Measurements from ENCODE around the gene ACSBG1.

DNA sequence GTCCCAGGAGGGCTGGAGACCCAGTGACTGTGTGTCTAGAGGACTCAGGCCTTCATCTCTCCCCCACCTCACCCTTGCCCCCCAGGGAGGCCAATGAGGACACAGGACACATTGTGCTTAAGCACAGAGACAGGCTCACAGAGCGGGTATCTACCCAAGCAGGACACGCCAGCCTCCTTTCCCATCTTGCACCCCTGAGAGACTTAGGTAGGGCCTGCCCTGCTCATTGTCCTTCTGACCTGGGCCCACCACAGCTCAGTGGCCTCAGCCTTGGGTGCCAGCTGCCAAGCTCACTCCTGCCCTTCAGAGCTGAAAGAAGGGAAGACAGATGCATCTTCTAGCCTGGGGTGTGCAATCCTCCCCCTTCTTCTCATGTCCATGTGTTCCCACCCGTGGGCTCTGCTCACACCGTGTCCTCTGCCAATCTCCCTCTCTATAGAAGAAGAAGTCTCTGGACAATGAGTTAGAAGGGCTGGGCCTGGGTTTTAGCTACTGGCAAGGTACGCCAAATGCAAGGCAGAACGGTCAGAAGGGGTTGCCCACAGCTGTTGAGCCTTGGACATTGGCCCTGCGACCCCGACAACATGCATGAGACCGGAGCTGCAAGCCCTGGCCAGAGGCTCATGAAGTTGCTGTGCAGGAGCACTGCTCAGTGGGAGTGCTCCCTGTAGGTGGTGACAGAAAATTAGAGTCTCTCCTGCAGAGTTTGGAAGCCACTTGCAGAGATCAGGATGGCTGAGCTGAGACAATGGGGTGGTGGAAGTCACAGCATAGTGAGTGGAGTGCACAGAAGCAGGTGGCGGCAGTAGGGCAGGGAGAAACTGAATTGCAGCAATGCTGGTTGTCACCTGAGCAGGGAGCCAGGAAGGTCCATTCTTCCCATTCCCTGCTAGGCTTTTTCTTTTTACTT lies 32.8 kb downstream of the ACSBG1 start:
- TF ChIP-seq, protein P1, sequence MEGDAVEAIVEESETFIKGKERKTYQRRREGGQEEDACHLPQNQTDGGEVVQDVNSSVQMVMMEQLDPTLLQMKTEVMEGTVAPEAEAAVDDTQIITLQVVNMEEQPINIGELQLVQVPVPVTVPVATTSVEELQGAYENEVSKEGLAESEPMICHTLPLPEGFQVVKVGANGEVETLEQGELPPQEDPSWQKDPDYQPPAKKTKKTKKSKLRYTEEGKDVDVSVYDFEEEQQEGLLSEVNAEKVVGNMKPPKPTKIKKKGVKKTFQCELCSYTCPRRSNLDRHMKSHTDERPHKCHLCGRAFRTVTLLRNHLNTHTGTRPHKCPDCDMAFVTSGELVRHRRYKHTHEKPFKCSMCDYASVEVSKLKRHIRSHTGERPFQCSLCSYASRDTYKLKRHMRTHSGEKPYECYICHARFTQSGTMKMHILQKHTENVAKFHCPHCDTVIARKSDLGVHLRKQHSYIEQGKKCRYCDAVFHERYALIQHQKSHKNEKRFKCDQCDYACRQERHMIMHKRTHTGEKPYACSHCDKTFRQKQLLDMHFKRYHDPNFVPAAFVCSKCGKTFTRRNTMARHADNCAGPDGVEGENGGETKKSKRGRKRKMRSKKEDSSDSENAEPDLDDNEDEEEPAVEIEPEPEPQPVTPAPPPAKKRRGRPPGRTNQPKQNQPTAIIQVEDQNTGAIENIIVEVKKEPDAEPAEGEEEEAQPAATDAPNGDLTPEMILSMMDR (optimal IDR thresholded peaks at IDR 0.05 in 1 of 3, IDR thresholded peaks at IDR 0.05 in 1 of 3, conservative IDR thresholded peaks at IDR 0.05 in 1 of 3; ENCODE audit: extremely low read depth in 1 of 3, insufficient read depth in 2 of 3, low read length in 3 of 3): no peak
- TF ChIP-seq EZH2 (IDR thresholded peaks at IDR 0.05; ENCODE audit: low read length): no peak

Measured in keratinocyte (primary cell).